Measurements from ENCODE around the gene MTMR3. TPM values are rescaled to one million over a fixed set of nuclear protein-coding genes. Genes with fewer than 3 reads are reported as not detected.

MTMR3 gene
- total RNA-seq, 4 donors from 2014 or later: 34.9 to 45.9 (median 41.9) TPM

DNA sequence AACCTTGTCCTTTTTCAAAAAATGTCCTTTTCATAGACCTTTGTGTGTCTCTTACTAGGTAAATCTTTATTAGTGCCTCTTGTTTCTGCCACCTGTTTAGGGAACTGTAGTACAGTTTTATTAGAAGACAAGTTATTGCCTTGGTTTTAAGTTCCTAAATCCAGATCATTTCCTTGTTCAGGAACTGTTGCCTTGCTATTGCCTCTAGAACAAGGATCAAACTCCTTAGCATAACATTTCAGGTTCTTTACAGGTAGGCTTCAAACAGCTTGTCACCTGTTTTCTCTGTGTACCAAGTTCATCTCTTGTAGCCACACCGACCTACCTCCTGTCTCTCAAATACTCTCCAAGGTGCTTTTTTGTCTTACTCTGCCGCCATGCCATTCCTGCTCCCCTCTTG, 75.2 kb downstream of the MTMR3 start:
- Histone ChIP-seq H3K4me1 (peaks cover 0 to 8% (median 0%) of the 10 kb centered on the region in 3 donors), H3K4me3 (no peak overlapping the region), H3K36me3 (peaks cover 0 to 4% of the 10 kb centered on the region in 2 donors), H3K27ac (no peak overlapping the region), H3K9me3 (no peaks in the 10 kb centered on the region), H3K27me3 (no peaks in the 10 kb centered on the region)
- TF ChIP-seq EP300 (IDR thresholded peaks at IDR 0.05) (no peak), POLR2AphosphoS5 (IDR thresholded peaks at IDR 0.05) (no peak), POLR2A (IDR thresholded peaks at IDR 0.05) (no peak)
- TF ChIP-seq, protein P1, sequence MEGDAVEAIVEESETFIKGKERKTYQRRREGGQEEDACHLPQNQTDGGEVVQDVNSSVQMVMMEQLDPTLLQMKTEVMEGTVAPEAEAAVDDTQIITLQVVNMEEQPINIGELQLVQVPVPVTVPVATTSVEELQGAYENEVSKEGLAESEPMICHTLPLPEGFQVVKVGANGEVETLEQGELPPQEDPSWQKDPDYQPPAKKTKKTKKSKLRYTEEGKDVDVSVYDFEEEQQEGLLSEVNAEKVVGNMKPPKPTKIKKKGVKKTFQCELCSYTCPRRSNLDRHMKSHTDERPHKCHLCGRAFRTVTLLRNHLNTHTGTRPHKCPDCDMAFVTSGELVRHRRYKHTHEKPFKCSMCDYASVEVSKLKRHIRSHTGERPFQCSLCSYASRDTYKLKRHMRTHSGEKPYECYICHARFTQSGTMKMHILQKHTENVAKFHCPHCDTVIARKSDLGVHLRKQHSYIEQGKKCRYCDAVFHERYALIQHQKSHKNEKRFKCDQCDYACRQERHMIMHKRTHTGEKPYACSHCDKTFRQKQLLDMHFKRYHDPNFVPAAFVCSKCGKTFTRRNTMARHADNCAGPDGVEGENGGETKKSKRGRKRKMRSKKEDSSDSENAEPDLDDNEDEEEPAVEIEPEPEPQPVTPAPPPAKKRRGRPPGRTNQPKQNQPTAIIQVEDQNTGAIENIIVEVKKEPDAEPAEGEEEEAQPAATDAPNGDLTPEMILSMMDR (IDR thresholded peaks at IDR 0.05): no peak
- ATAC-seq: no peak
- WGBS, 2 donors (ENCODE audit: low coverage in 1 of 2): 90 to 92% methylated on average over 2 of the region's 2 CpGs

DNA sequence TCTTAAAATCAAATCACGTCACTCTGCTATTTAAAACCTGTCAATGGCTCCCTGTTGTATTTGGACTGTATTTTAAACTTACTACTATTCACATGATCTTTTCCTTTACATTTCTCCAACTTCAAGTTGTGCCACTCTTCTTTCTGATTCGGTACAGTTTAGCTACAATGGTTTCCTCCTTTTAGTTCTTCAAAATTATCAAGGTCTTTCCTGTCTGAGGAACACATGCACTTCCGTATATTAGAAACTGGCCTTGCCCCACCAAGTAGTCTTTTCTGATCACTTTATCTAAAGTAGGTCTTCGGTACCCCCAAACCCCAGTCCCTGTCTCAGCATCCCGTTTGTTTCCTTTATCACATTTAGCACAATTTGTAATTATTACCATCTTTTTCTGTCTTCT, 81.8 kb downstream of the MTMR3 start:
- no peaks in the 10 kb centered on the region for H3K27me3 ChIP-seq
- no peaks in the 10 kb centered on the region for H3K36me3 ChIP-seq
- no peaks in the 10 kb centered on the region for H3K9me3 ChIP-seq
- TF ChIP-seq EP300 (IDR thresholded peaks at IDR 0.05) (no peak), POLR2AphosphoS5 (IDR thresholded peaks at IDR 0.05) (no peak), POLR2A (IDR thresholded peaks at IDR 0.05) (no peak)
- TF ChIP-seq, protein P1 (IDR thresholded peaks at IDR 0.05): no peak
- no peak overlapping the region for H3K4me3 ChIP-seq
- 88 to 100% methylated on average over 1 to 5 of the region's 5 CpGs for WGBS, 2 donors (ENCODE audit: low coverage in 1 of 2)
- no peak overlapping the region for H3K27ac ChIP-seq
- ATAC-seq: no peak
- no peaks in the 10 kb centered on the region for H3K4me1 ChIP-seq

DNA sequence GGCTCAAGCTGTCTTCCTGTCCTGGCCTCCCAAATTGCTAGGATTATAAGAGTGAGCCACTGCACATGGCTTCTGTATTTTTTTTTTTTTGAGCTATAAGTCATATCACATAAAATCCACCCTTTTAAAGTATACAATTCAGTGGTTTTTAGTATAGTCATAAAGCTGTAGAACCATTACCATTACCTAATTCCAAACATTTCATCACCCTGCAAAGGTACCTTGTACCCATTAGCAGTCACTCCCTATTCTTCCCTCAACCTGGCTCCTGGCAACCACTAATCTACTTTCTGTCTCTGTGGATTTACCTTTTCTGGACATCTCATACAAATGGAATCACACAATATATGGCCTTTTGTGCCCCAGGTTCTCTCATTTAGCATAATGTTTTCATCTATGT, 84.5 kb downstream of the MTMR3 start:
- Histone ChIP-seq H3K27me3 (no peaks in the 10 kb centered on the region), H3K4me3 (no peak overlapping the region), H3K36me3 (no peaks in the 10 kb centered on the region), H3K4me1 (peaks cover 0 to 20% (median 2%) of the 10 kb centered on the region in 3 donors), H3K9me3 (no peaks in the 10 kb centered on the region), H3K27ac (no peak overlapping the region)
- ATAC-seq: no peak
- TF ChIP-seq, protein P1 (IDR thresholded peaks at IDR 0.05): no peak
- TF ChIP-seq POLR2A (IDR thresholded peaks at IDR 0.05) (no peak), POLR2AphosphoS5 (IDR thresholded peaks at IDR 0.05) (no peak), EP300 (IDR thresholded peaks at IDR 0.05) (no peak)

DNA sequence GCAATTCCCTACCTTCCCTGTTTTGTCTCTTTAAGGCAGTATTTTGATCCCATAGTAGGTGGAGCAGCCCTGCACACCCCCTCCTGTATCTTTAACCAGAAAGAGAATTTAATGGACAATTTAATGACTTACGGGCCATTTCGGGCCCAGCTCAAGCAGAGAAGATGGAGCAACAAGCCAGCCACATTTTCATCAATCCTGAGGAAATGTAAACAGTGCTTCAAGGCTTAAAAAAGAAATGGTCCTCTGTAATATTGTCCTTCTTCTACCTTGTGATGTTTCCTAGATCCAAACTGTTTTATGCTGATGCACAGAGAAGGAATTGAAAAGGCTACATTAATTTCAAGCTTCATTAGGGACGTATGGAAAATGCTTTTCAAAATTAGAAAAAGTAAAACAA, 88.6 kb downstream of the MTMR3 start:
- H3K27me3 ChIP-seq: no peaks in the 10 kb centered on the region
- H3K9me3 ChIP-seq: no peaks in the 10 kb centered on the region
- H3K4me1 ChIP-seq: peaks cover 0 to 43% (median 2%) of the 10 kb centered on the region in 3 donors
- ATAC-seq: no peak
- no peak overlapping the region for H3K27ac ChIP-seq
- TF ChIP-seq, protein P1 (IDR thresholded peaks at IDR 0.05): no peak
- TF ChIP-seq POLR2A (IDR thresholded peaks at IDR 0.05): no peak
- TF ChIP-seq POLR2AphosphoS5 (IDR thresholded peaks at IDR 0.05): no peak
- no peak for TF ChIP-seq EP300 (IDR thresholded peaks at IDR 0.05)
- H3K4me3 ChIP-seq: no peak overlapping the region
- no peaks in the 10 kb centered on the region for H3K36me3 ChIP-seq
- 20 to 45% methylated on average over 3 of the region's 3 CpGs for WGBS, 2 donors (ENCODE audit: low coverage in 1 of 2)

DNA sequence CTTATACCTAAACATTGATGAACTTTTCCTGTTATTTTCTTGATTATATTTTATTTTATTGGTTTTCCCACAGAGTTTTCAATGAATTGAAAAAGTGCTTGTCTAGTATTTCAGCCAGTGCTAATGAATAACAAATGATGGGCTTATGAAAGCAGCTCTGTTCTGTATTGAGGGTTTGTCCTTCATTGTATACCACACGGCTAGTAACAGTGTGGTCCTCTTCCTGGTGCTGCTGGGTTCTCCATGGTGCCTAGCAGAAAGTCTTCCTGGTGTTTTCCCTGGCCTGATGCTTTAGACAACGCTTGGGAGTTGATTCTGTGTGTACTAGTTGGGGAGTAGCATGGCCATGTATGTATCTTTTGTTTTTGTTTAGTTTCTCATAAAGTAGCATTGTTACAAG, 89.1 kb downstream of the MTMR3 start:
- Histone ChIP-seq H3K27me3 (no peaks in the 10 kb centered on the region), H3K27ac (no peak overlapping the region), H3K36me3 (no peaks in the 10 kb centered on the region), H3K9me3 (no peaks in the 10 kb centered on the region), H3K4me3 (no peak overlapping the region), H3K4me1 (peaks cover 0 to 43% (median 2%) of the 10 kb centered on the region in 3 donors)
- TF ChIP-seq EP300 (IDR thresholded peaks at IDR 0.05): no peak
- TF ChIP-seq POLR2AphosphoS5 (IDR thresholded peaks at IDR 0.05): no peak
- TF ChIP-seq, protein P1 (IDR thresholded peaks at IDR 0.05): no peak
- ATAC-seq: no peak
- 69 to 80% methylated on average over 2 of the region's 2 CpGs for WGBS, 2 donors (ENCODE audit: low coverage in 1 of 2)

Data from gastroesophageal sphincter (tissue), 4 donors.